ENCODE data around the gene SPOCK1. TPM values are rescaled to one million over a fixed set of nuclear protein-coding genes. Genes with fewer than 3 reads are reported as not detected.

SPOCK1 gene
- total and polyA plus RNA-seq, 8 donors = 0.46 to 15.6 (median 9.2) TPM

DNA sequence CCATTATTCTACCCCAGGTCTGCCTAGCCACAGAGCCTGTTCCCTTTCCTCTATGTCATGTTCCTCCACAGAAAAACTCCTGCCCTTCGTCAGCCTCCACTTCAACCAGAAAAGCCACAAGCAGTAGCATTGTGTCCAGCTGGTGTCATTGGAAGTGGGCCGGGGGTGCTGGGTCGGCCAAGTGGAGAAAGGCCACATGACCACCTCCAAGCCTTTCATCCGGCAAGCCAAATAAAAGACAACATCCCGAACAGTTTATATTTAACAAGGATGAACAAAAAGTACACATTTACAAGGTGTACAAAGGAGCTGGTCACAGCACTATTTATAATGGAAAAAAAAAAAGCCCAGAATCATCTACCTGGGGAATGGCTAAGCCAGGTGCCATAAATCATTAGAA lies 16.1 kb upstream of the SPOCK1 start:
- intact Hi-C loops (cut with DNase I; ENCODE audit: low total_unique reads) = no loop called here
- peaks cover 0 to 4% (median 0%) of the 10 kb centered on the region in 4 donors for H3K9me3 ChIP-seq
- H3K27me3 ChIP-seq = peaks cover 0 to 54% (median 0%) of the 10 kb centered on the region in 3 donors
- DNase-seq = no peak
- H3K27ac ChIP-seq = no peak overlapping the region
- H3K4me1 ChIP-seq = no peaks in the 10 kb centered on the region
- no peaks in the 10 kb centered on the region for H3K36me3 ChIP-seq
- H3K4me3 ChIP-seq = no peak overlapping the region
- WGBS, 5 donors = 46 to 60% (median 54%) methylated on average over 5 of the region's 5 CpGs
- TF ChIP-seq, protein P1, sequence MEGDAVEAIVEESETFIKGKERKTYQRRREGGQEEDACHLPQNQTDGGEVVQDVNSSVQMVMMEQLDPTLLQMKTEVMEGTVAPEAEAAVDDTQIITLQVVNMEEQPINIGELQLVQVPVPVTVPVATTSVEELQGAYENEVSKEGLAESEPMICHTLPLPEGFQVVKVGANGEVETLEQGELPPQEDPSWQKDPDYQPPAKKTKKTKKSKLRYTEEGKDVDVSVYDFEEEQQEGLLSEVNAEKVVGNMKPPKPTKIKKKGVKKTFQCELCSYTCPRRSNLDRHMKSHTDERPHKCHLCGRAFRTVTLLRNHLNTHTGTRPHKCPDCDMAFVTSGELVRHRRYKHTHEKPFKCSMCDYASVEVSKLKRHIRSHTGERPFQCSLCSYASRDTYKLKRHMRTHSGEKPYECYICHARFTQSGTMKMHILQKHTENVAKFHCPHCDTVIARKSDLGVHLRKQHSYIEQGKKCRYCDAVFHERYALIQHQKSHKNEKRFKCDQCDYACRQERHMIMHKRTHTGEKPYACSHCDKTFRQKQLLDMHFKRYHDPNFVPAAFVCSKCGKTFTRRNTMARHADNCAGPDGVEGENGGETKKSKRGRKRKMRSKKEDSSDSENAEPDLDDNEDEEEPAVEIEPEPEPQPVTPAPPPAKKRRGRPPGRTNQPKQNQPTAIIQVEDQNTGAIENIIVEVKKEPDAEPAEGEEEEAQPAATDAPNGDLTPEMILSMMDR (IDR thresholded peaks at IDR 0.05) = no peak
- TF ChIP-seq POLR2AphosphoS5 (IDR thresholded peaks at IDR 0.05) (no peak), POLR2A (IDR thresholded peaks at IDR 0.05) (no peak), EP300 (IDR thresholded peaks at IDR 0.05) (no peak)

DNA sequence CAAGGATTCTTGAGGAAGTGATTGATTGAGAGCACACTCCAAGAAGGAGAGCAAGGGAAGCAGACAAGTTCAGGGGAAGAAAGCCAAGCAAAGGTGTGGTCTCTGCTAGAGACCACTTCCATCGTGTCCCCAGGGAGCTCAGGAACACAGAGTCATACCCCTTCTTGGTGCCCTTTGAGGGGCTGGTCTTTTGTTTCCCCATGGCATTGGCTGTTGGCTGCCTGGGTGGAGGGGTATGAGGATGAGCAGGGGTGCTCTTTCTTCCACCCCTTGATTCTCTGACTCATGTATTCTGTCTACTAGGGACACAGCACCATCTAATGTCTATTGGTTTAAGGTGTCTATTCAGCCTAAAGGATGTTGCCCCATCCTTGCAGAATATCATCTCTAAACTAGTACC lies 11.5 kb upstream of the SPOCK1 start:
- intact Hi-C loops (cut with DNase I; ENCODE audit: low total_unique reads) = no loop called here
- WGBS, 5 donors = 0 to 91% (median 73%) methylated on average over 1 of the region's 1 CpG
- TF ChIP-seq EP300 (IDR thresholded peaks at IDR 0.05) = no peak
- TF ChIP-seq, protein P1 (IDR thresholded peaks at IDR 0.05) = no peak
- no peak overlapping the region for H3K27ac ChIP-seq
- peaks cover 0 to 4% (median 0%) of the 10 kb centered on the region in 4 donors for H3K9me3 ChIP-seq
- DNase-seq = no peak
- H3K4me3 ChIP-seq = no peak overlapping the region
- H3K27me3 ChIP-seq = peaks cover 0 to 31% (median 0%) of the 10 kb centered on the region in 3 donors
- no peaks in the 10 kb centered on the region for H3K36me3 ChIP-seq
- H3K4me1 ChIP-seq = no peaks in the 10 kb centered on the region

DNA sequence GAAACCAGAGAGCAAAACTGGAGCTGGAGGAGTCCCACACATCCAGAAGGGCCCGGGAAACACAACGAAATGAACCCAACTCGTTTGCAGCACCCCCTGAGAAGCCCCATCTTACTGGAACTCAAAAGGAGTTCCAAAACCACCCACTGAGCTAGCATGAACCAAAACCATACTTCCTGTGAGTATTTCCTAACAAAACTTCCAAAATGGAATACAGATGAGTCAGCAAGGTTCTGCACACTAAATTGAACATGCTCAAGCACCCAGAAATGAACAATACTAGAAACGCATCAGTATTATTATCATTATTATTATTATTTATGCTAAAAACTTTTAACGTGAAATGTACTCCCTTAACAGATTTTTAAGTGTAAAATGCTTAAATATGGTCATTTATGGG lies 8.0 kb upstream of the SPOCK1 start:
- Histone ChIP-seq H3K9me3 (peaks cover 0 to 4% (median 0%) of the 10 kb centered on the region in 4 donors), H3K27ac (no peak overlapping the region), H3K4me1 (no peaks in the 10 kb centered on the region), H3K36me3 (no peaks in the 10 kb centered on the region), H3K27me3 (peaks cover 0 to 33% (median 0%) of the 10 kb centered on the region in 3 donors), H3K4me3 (no peak overlapping the region)
- TF ChIP-seq, protein P1 (IDR thresholded peaks at IDR 0.05) = no peak
- TF ChIP-seq POLR2AphosphoS5 (IDR thresholded peaks at IDR 0.05) = no peak
- DNase-seq = no peak
- intact Hi-C loops (cut with DNase I; ENCODE audit: low total_unique reads) = no loop called here
- WGBS, 5 donors = 69 to 78% (median 73%) methylated on average over 5 of the region's 5 CpGs

DNA sequence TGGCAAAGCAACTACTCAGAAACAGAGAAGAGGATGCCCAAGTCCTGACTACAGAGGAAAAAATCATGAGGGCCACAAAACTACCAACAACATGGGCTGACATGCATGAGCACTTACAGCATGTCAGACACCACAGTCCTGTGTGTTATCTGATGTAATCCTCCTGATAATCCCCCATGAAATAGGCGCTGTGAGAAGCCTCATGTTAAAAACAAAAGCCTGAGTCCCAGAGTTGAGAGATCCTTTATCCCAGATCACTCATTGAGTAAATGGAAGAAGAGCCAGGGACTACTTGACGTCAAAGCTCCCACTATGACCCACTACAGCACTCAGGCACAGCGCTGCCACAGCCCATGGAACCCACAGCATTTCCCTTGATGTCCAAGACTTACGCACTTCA lies 7.2 kb upstream of the SPOCK1 start:
- Histone ChIP-seq H3K36me3 (no peaks in the 10 kb centered on the region), H3K27ac (no peak overlapping the region), H3K27me3 (peaks cover 0 to 35% (median 0%) of the 10 kb centered on the region in 3 donors), H3K4me3 (no peak overlapping the region), H3K9me3 (no peaks in the 10 kb centered on the region), H3K4me1 (no peaks in the 10 kb centered on the region)
- WGBS, 5 donors = 73 to 89% (median 83%) methylated on average over 4 of the region's 4 CpGs
- no peak for DNase-seq
- intact Hi-C loops (cut with DNase I; ENCODE audit: low total_unique reads) = no loop called here
- TF ChIP-seq, protein P1 (IDR thresholded peaks at IDR 0.05) = no peak
- TF ChIP-seq EP300 (IDR thresholded peaks at IDR 0.05) = no peak
- no peak for TF ChIP-seq POLR2AphosphoS5 (IDR thresholded peaks at IDR 0.05)

Data from stomach (tissue), 9 donors.